ENCODE measurements around the gene IHH.
A peak's percentile ranks its signal among the peaks of the same experiment; 100 is the strongest.

The IHH gene

GRCh38 chr2:219018286-219018685 is 42.4 kb downstream of the IHH start:
- DNase-seq: no peak

GRCh38 chr2:219017201-219017931 is 43.4 kb downstream of the IHH start:
- DNase-seq: no peak

- no peak for DNase-seq
Observed at GRCh38 chr2:219016721-219017120, 44.0 kb downstream of the IHH start.

- DNase-seq: no peak
Observed at GRCh38 chr2:219010873-219011272, 49.8 kb downstream of the IHH start.

GRCh38 chr2:219010162-219010756 is 50.5 kb downstream of the IHH start:
- DNase-seq: peak; percentile 38

GRCh38 chr2:219009294-219009693 is 51.4 kb downstream of the IHH start:
- no peak for DNase-seq

Measured in NCI-H69 (cell line).